ENCODE data around the gene ZNF679.
"Not testable (repeated sequence)": the region's sequence is repeated elsewhere in the genome, so short reads cannot be mapped to it uniquely, and the experiment has no call there.

Gene ZNF679

DNA sequence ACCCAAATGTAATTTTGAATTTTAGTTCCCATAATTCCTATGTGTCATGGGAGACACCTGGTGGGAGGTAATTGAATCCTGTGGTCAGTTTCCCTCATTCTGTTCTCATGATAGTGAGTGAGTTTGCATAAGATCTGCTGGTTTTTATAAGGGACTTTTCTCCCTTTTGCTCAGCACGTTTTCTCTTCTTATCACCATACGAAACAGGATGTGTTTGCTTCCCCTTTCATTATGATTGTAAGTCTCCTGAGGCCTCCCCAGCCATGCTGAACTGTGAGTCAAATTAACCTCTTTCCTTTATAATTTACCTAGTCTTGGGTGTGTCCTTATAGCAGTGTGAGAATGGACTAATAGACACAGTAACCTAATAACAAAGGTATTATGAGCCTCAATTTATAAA lies 49.4 kb downstream of the ZNF679 start:
- no peaks in the 10 kb centered on the region for H3K27me3 ChIP-seq (replicated peaks; ENCODE audit: insufficient read depth, low read length)
- H2AFZ ChIP-seq (ENCODE audit: low read length), result no peak overlapping the region
- no peaks in the 10 kb centered on the region for H3K4me1 ChIP-seq (ENCODE audit: low read length)
- H3K79me2 ChIP-seq (ENCODE audit: low read length), result no peaks in the 10 kb centered on the region
- H3K9ac ChIP-seq (ENCODE audit: low read length), result no peak overlapping the region
- H3K27ac ChIP-seq (ENCODE audit: low read length), result no peak overlapping the region
- no peaks in the 10 kb centered on the region for H3K9me3 ChIP-seq (replicated peaks; ENCODE audit: insufficient read depth, low read length)
- no peaks in the 10 kb centered on the region for H4K20me1 ChIP-seq (ENCODE audit: insufficient read depth, low read length)
- no peak for DNase-seq
- H3K9me2 ChIP-seq (replicated peaks; ENCODE audit: insufficient read depth, low read length), result no peaks in the 10 kb centered on the region
- no peak overlapping the region for H3K4me3 ChIP-seq (ENCODE audit: low read length)
- no peak for TF ChIP-seq CTCF (IDR thresholded peaks at IDR 0.05; ENCODE audit: low read length)
- TF ChIP-seq EZH2phosphoT487 (IDR thresholded peaks at IDR 0.05; ENCODE audit: low read length), result no peak
- no peak for TF ChIP-seq EZH2 (optimal IDR thresholded peaks at IDR 0.05; ENCODE audit: low read depth, low read length)
- H3K36me3 ChIP-seq (replicated peaks; ENCODE audit: insufficient read depth, low read length), result no peaks in the 10 kb centered on the region
- no peak overlapping the region for H3K4me2 ChIP-seq (ENCODE audit: low read depth, low read length)
- H3F3A ChIP-seq (ENCODE audit: insufficient read depth, low read length), result no peaks in the 10 kb centered on the region; the same call in 1 of the 2 replicates

- Histone ChIP-seq H3K4me1 (ENCODE audit: low read length) (no peaks in the 10 kb centered on the region), H3K9me2 (replicated peaks; ENCODE audit: insufficient read depth, low read length) (no peaks in the 10 kb centered on the region), H2AFZ (ENCODE audit: low read length) (no peak overlapping the region), H3K4me3 (ENCODE audit: low read length) (no peak overlapping the region), H3F3A (ENCODE audit: insufficient read depth, low read length) (no peaks in the 10 kb centered on the region), H3K79me2 (ENCODE audit: low read length) (no peaks in the 10 kb centered on the region), H3K4me2 (ENCODE audit: low read depth, low read length) (no peak overlapping the region), H3K27me3 (replicated peaks; ENCODE audit: insufficient read depth, low read length) (no peaks in the 10 kb centered on the region), H3K27ac (ENCODE audit: low read length) (no peak overlapping the region), H3K36me3 (replicated peaks; ENCODE audit: insufficient read depth, low read length) (no peaks in the 10 kb centered on the region), H3K9me3 (replicated peaks; ENCODE audit: insufficient read depth, low read length) (no peaks in the 10 kb centered on the region), H4K20me1 (ENCODE audit: insufficient read depth, low read length) (no peaks in the 10 kb centered on the region), H3K9ac (ENCODE audit: low read length) (no peak overlapping the region)
- TF ChIP-seq CTCF (IDR thresholded peaks at IDR 0.05; ENCODE audit: low read length), result no peak
- TF ChIP-seq EZH2phosphoT487 (IDR thresholded peaks at IDR 0.05; ENCODE audit: low read length), result no peak
- no peak for TF ChIP-seq EZH2 (optimal IDR thresholded peaks at IDR 0.05; ENCODE audit: low read depth, low read length)
- DNase-seq, result no peak
These were observed 66.6 kb downstream of the ZNF679 start for GRCh38 chr7:64294701-64295420.

GRCh38 chr7:64297418-64297817 lies 69.1 kb downstream of the ZNF679 start:
- not testable (repeated sequence) for H4K20me1 ChIP-seq (ENCODE audit: insufficient read depth, low read length); DNase-seq; H3K27me3 ChIP-seq (replicated peaks; ENCODE audit: insufficient read depth, low read length); H3K9ac ChIP-seq (ENCODE audit: low read length); H3F3A ChIP-seq (ENCODE audit: insufficient read depth, low read length); H3K79me2 ChIP-seq (ENCODE audit: low read length); H3K9me2 ChIP-seq (replicated peaks; ENCODE audit: insufficient read depth, low read length); H2AFZ ChIP-seq (ENCODE audit: low read length); H3K36me3 ChIP-seq (replicated peaks; ENCODE audit: insufficient read depth, low read length); H3K4me1 ChIP-seq (ENCODE audit: low read length); H3K4me3 ChIP-seq (ENCODE audit: low read length); H3K9me3 ChIP-seq (replicated peaks; ENCODE audit: insufficient read depth, low read length); H3K27ac ChIP-seq (ENCODE audit: low read length); H3K4me2 ChIP-seq (ENCODE audit: low read depth, low read length)

GRCh38 chr7:64300641-64301405 lies 72.5 kb downstream of the ZNF679 start:
- H3K36me3 ChIP-seq (replicated peaks; ENCODE audit: insufficient read depth, low read length), result no peaks in the 10 kb centered on the region
- no peak for DNase-seq
- peaks cover 4% of the 10 kb centered on the region; the same call in 1 of the 2 replicates for H3K4me1 ChIP-seq (ENCODE audit: low read length)
- H2AFZ ChIP-seq (ENCODE audit: low read length), result no peak overlapping the region
- no peak overlapping the region for H3K27ac ChIP-seq (ENCODE audit: low read length)
- no peaks in the 10 kb centered on the region for H3K27me3 ChIP-seq (replicated peaks; ENCODE audit: insufficient read depth, low read length)
- no peaks in the 10 kb centered on the region for H4K20me1 ChIP-seq (ENCODE audit: insufficient read depth, low read length)
- no peaks in the 10 kb centered on the region for H3K79me2 ChIP-seq (ENCODE audit: low read length)
- H3K4me3 ChIP-seq (ENCODE audit: low read length), result no peak overlapping the region
- H3K9ac ChIP-seq (ENCODE audit: low read length), result no peak overlapping the region
- H3F3A ChIP-seq (ENCODE audit: insufficient read depth, low read length), result 0 out of 2 replicates have a peak, but pooled peaks cover 2% of the 10 kb centered on the region
- no peaks in the 10 kb centered on the region for H3K9me3 ChIP-seq (replicated peaks; ENCODE audit: insufficient read depth, low read length)
- TF ChIP-seq EZH2 (optimal IDR thresholded peaks at IDR 0.05; ENCODE audit: low read depth, low read length), result no peak
- no peak for TF ChIP-seq EZH2phosphoT487 (IDR thresholded peaks at IDR 0.05; ENCODE audit: low read length)
- no peak for TF ChIP-seq CTCF (IDR thresholded peaks at IDR 0.05; ENCODE audit: low read length)
- H3K9me2 ChIP-seq (replicated peaks; ENCODE audit: insufficient read depth, low read length), result no peaks in the 10 kb centered on the region
- no peak overlapping the region for H3K4me2 ChIP-seq (ENCODE audit: low read depth, low read length)

Data from MM.1S (cell line).